Body of pancreas (tissue), 4 donors: Measurements from ENCODE around the gene MYH14. TPM values are rescaled to one million over a fixed set of nuclear protein-coding genes. Genes with fewer than 3 reads are reported as not detected.

Experiments
- ATAC-seq: fragments of 150-250 bp; one replicate; pipeline ENCODE4 v1.9.1; 2016
- DNase-seq, 4 donors: peaks; one replicate each; pipeline ENCODE4 v3.0.0-alpha.2; 2019
- H3K27ac ChIP-seq, 4 donors: fragments of 200-600 bp; sonication (generic); 1 replicate in 3 of 4; 2 replicates in 1 of 4; pipeline versions ENCODE4 v1.5.1 to v1.6.1; 2016 to 2019; ENCODE audit warnings: mild to moderate bottlenecking in 1 of 4, mixed read lengths in 1 of 4, moderate library complexity in 1 of 4
- H3K27me3 ChIP-seq, 2 donors: fragments of 200-600 bp; sonication (generic); one replicate each; pipeline ENCODE4 v1.6.0; 2016; ENCODE audit warnings: mild to moderate bottlenecking in 1 of 2
- H3K36me3 ChIP-seq, 2 donors: fragments of 200-600 bp; sonication (generic); replicated peaks in 1 of 2; 2 replicates each; pipeline ENCODE4 v1.5.1; 2016; ENCODE audit warnings: low read depth in 2 of 2; ENCODE audit not compliant: insufficient read depth in 1 of 2
- H3K4me1 ChIP-seq: fragments of 200-600 bp; sonication (generic); one replicate; pipeline ENCODE4 v1.6.0; 2016
- H3K4me3 ChIP-seq, 2 donors: fragments of 200-600 bp; sonication (generic); 1 replicate in 1 of 2; 2 replicates in 1 of 2; pipeline ENCODE4 v1.5.1; 2016 to 2019
- H3K9me3 ChIP-seq, 3 donors: fragments of 200-600 bp; sonication (generic); 1 replicate in 2 of 3; 2 replicates in 1 of 3; pipeline ENCODE4 v1.5.1; 2016
- POLR2A ChIP-seq, 3 donors: fragments of 450-650 bp; IDR thresholded peaks; one replicate each; pipeline ENCODE4 v1.6.1; 2016; ENCODE audit warnings: antibody characterized with exemption in 3 of 3, mild to moderate bottlenecking in 2 of 3
- WGBS, 2 donors: methylation state at CpG; one replicate each; pipeline ENCODE4 v1.1.5; 2017; 5-methylcytosine and 5-hydroxymethylcytosine counted together
- intact Hi-C: fragments of 100-400 bp; cut with DNase I; formaldehyde crosslinking; loops from one replicate; pipeline ENCODE4 v1.15.1; 2023
- total RNA-seq, 2 donors: library from RNA; depleted of rRNA; stranded (reverse); fragments of >200 nt; gene quantifications; one replicate each; pipeline ENCODE4 v1.1.0, GENCODE V29; 2016
- TF ChIP-seq, protein P1 (sequence below), 7 experiments: fragments of 450-650 bp in 4 of 7; fragments of 200-600 bp in 3 of 7; sonication (generic) in 3 of 7; IDR thresholded peaks; one replicate each; pipeline ENCODE4 v1.5.1; 2016 to 2019; ENCODE audit warnings: antibody characterized with exemption in 7 of 7

MYH14 gene
- total RNA-seq, 2 donors from 2014 or later, result 40.9 to 61.2 TPM

- Histone ChIP-seq H3K27ac (peak overlapping the region; percentile 77 to 96 (median 90)), H3K9me3 (no peaks in the 10 kb centered on the region), H3K4me1 (peaks cover 34% of the 10 kb centered on the region), H3K27me3 (no peaks in the 10 kb centered on the region), H3K4me3 (peak overlapping the region in 1 of 2 donors; percentile 13), H3K36me3 (no peaks in the 10 kb centered on the region)
- 0 to 7% methylated on average over 5 to 12 of the region's 12 CpGs for WGBS, 2 donors
- DNase-seq (peak; percentile 50 to 77 (median 70)), ATAC-seq (peak; percentile 30)
- peak in 2 of 3 donors; percentile 39 to 46 for TF ChIP-seq POLR2A (IDR thresholded peaks at IDR 0.05)
- TF ChIP-seq, protein P1, sequence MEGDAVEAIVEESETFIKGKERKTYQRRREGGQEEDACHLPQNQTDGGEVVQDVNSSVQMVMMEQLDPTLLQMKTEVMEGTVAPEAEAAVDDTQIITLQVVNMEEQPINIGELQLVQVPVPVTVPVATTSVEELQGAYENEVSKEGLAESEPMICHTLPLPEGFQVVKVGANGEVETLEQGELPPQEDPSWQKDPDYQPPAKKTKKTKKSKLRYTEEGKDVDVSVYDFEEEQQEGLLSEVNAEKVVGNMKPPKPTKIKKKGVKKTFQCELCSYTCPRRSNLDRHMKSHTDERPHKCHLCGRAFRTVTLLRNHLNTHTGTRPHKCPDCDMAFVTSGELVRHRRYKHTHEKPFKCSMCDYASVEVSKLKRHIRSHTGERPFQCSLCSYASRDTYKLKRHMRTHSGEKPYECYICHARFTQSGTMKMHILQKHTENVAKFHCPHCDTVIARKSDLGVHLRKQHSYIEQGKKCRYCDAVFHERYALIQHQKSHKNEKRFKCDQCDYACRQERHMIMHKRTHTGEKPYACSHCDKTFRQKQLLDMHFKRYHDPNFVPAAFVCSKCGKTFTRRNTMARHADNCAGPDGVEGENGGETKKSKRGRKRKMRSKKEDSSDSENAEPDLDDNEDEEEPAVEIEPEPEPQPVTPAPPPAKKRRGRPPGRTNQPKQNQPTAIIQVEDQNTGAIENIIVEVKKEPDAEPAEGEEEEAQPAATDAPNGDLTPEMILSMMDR (IDR thresholded peaks at IDR 0.05), result peak in 4 of 7 experiments; percentile 41 to 53 (median 45)
- intact Hi-C loops, result no loop called here
Measured at GRCh38 chr19:50205681-50206138, 2.3 kb downstream of the MYH14 start.

DNA sequence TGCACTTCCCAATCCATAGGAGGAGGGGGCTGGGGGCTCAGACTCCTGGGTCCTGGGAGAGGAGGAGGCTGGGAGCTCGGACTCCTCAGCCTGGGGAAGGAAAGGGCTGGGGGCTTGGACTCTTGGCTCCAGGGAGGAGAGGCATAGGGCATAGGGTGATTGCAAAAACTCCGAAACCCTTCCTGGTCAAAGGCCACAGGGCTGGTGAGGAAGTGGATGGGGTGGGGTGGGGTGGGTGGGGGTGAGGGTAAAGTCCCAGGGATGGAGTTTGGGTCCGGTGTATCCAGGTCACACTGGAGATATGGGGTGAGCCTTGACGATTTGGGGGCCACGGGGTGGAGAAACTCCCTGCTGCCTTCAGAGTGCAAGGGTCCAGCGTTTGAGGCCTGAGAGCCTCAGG is 2.8 kb downstream of the MYH14 start:
- no peaks in the 10 kb centered on the region for H3K36me3 ChIP-seq
- DNase-seq, result no peak
- H3K27me3 ChIP-seq, result no peaks in the 10 kb centered on the region

DNA sequence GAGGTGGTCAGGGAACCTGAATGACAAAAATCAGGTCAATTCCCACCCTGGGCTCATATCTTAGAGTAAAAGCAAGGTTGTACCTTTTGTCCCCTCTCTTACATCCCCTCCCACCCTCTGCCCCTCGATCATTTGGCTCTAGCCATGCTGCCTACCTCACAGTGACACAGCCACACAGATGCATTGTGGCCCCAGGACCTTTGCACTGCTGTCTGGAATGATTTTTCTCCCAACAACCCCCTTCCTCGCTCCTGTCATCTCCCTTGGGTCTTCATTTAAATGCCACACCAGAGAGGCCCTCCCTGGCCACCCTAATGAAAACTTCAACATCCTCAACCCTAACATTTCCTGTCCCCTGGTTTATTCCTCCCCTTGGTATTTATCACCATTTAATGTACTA is 4.3 kb downstream of the MYH14 start:
- Histone ChIP-seq H3K27ac (no peak overlapping the region), H3K9me3 (no peaks in the 10 kb centered on the region), H3K27me3 (no peaks in the 10 kb centered on the region), H3K4me3 (no peak overlapping the region), H3K4me1 (peaks cover 34% of the 10 kb centered on the region), H3K36me3 (no peaks in the 10 kb centered on the region)
- no peak for DNase-seq
- no peak for ATAC-seq
- intact Hi-C loops, result no loop called here
- 62 to 86% methylated on average over 2 of the region's 2 CpGs for WGBS, 2 donors
- no peak for TF ChIP-seq POLR2A (IDR thresholded peaks at IDR 0.05)
- TF ChIP-seq, protein P1 (IDR thresholded peaks at IDR 0.05), result no peak

More for the DNA sequence above, 2.8 kb downstream of the MYH14 start:
- Histone ChIP-seq H3K27ac (peak overlapping the region; percentile 77 to 96 (median 90)), H3K9me3 (no peaks in the 10 kb centered on the region), H3K4me3 (no peak overlapping the region), H3K4me1 (peaks cover 34% of the 10 kb centered on the region)
- TF ChIP-seq, protein P1 (IDR thresholded peaks at IDR 0.05), result no peak
- ATAC-seq, result no peak
- intact Hi-C loops, result no loop called here
- WGBS, 2 donors, result 54 to 61% methylated on average over 6 of the region's 6 CpGs

DNA sequence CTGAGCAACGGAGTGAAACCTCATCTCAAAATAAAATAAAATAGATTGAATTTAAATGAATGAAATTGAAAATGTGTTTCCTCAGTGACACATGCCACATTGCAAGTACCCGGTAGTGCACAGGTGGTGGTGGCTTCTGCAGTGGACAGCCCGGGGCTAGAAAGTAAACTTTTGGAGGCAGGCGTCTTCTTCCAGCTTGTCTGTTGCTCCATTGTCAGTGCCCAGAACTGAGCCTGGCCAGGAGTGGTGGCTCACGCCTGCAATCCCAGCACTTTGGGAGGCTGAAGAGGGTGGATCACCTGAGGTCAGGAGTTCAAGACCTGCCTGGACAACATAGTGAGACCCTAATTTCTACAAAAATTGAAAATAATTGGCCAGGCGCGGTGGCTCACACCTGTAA is 5.7 kb downstream of the MYH14 start:
- intact Hi-C loops, result no loop called here
- no peaks in the 10 kb centered on the region for H3K9me3 ChIP-seq
- DNase-seq (no peak), ATAC-seq (no peak)
- 89 to 94% methylated on average over 7 of the region's 7 CpGs for WGBS, 2 donors
- H3K4me3 ChIP-seq, result no peak overlapping the region
- no peaks in the 10 kb centered on the region for H3K27me3 ChIP-seq
- TF ChIP-seq, protein P1 (IDR thresholded peaks at IDR 0.05), result no peak
- TF ChIP-seq POLR2A (IDR thresholded peaks at IDR 0.05), result no peak
- H3K27ac ChIP-seq, result no peak overlapping the region
- no peaks in the 10 kb centered on the region for H3K36me3 ChIP-seq
- H3K4me1 ChIP-seq, result peaks cover 23% of the 10 kb centered on the region

DNA sequence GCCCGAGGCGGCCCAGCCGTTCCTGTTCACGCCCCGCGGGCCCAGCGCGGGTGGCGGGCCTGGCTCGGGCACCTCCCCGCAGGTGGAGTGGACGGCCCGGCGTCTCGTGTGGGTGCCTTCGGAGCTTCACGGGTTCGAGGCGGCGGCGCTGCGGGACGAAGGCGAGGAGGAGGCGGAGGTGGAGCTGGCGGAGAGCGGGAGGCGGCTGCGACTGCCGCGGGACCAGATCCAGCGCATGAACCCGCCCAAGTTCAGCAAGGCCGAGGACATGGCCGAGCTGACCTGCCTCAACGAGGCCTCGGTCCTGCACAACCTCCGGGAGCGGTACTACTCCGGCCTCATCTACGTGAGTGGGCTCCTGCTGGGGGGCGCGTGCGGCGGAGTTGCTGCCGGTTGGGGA is 7.0 kb downstream of the MYH14 start:
- no peak overlapping the region for H3K27ac ChIP-seq
- peaks cover 15% of the 10 kb centered on the region for H3K4me1 ChIP-seq
- ATAC-seq (no peak), DNase-seq (no peak)
- no peak overlapping the region for H3K4me3 ChIP-seq
- intact Hi-C loops, result no loop called here
- 96 to 97% methylated on average over 20 to 45 of the region's 46 CpGs for WGBS, 2 donors
- no peaks in the 10 kb centered on the region for H3K36me3 ChIP-seq
- H3K9me3 ChIP-seq, result no peaks in the 10 kb centered on the region
- no peak for TF ChIP-seq POLR2A (IDR thresholded peaks at IDR 0.05)
- TF ChIP-seq, protein P1 (IDR thresholded peaks at IDR 0.05), result no peak
- no peaks in the 10 kb centered on the region for H3K27me3 ChIP-seq
